Fibroblast of skin of left biceps (primary cell): ENCODE measurements around the gene DNAAF3.
A peak's percentile ranks its signal among the peaks of the same experiment; 100 is the strongest.

Experiments
- DNase-seq, 2 experiments: peaks; one replicate each; pipeline ENCODE4 v3.0.0-alpha.2; 2013; ENCODE audit warnings: low read depth in 2 of 2

Gene DNAAF3

GRCh38 chr19:55153652-55154264 lies 12.7 kb downstream of the DNAAF3 start:
- DNase-seq, result no peak

- no peak for DNase-seq
These were observed 14.4 kb downstream of the DNAAF3 start for GRCh38 chr19:55152017-55152416.

- no peak for DNase-seq
These were observed 17.1 kb downstream of the DNAAF3 start, which contains the start of gene TNNT1 for GRCh38 chr19:55149078-55150003. Gene TNNT1 (minus strand): TSS chr19:55149206. CDS start chr19:55147157, 2,049 bp downstream.

- no peak for DNase-seq
These were observed 18.7 kb downstream of the DNAAF3 start for GRCh38 chr19:55147545-55148251.

- no peak for DNase-seq
These were observed 19.6 kb downstream of the DNAAF3 start for GRCh38 chr19:55146705-55147273.

- DNase-seq, result no peak
These were observed 20.2 kb downstream of the DNAAF3 start for GRCh38 chr19:55146078-55146704.

- DNase-seq, result no peak
These were observed 21.2 kb downstream of the DNAAF3 start for GRCh38 chr19:55145232-55145631.

- DNase-seq, result no peak
These were observed 24.7 kb downstream of the DNAAF3 start for GRCh38 chr19:55141696-55142095.

GRCh38 chr19:55137915-55138314 lies 28.5 kb downstream of the DNAAF3 start:
- DNase-seq, result no peak

GRCh38 chr19:55136399-55137102 lies 29.9 kb downstream of the DNAAF3 start:
- no peak for DNase-seq

- no peak for DNase-seq
These were observed 31.7 kb downstream of the DNAAF3 start for GRCh38 chr19:55134736-55135135.

GRCh38 chr19:55133639-55134444 lies 32.6 kb downstream of the DNAAF3 start:
- no peak for DNase-seq

GRCh38 chr19:55132453-55133129 lies 33.8 kb downstream of the DNAAF3 start:
- no peak for DNase-seq

- peak; percentile 58 to 64 for DNase-seq
These were observed 35.0 kb downstream of the DNAAF3 start for GRCh38 chr19:55131421-55131820.

- no peak for DNase-seq
These were observed 47.4 kb downstream of the DNAAF3 start for GRCh38 chr19:55119053-55119452.

GRCh38 chr19:55118401-55118991 lies 47.9 kb downstream of the DNAAF3 start:
- DNase-seq, result no peak

GRCh38 chr19:55117663-55118391 lies 48.6 kb downstream of the DNAAF3 start:
- peak; percentile 96 to 97 for DNase-seq
